HG02840 (cell line): ENCODE results near the gene PIPOX.
"Not testable (repeated sequence)": the region's sequence is repeated elsewhere in the genome, so short reads cannot be mapped to it uniquely, and the experiment has no call there.

ENCODE experiments used
- ATAC-seq: cut with Tn5 transposase; IDR thresholded peaks from one replicate; pipeline ENCODE4 v1.9.1; 2021; ENCODE audit warnings: mild to moderate bottlenecking, moderate library complexity, moderate number of reproducible peaks; ENCODE audit not compliant: unreplicated experiment, low FRiP score

The PIPOX gene

GRCh38 chr17:29071303-29071702, 28.4 kb downstream of the PIPOX start:
- ATAC-seq = no peak

DNA sequence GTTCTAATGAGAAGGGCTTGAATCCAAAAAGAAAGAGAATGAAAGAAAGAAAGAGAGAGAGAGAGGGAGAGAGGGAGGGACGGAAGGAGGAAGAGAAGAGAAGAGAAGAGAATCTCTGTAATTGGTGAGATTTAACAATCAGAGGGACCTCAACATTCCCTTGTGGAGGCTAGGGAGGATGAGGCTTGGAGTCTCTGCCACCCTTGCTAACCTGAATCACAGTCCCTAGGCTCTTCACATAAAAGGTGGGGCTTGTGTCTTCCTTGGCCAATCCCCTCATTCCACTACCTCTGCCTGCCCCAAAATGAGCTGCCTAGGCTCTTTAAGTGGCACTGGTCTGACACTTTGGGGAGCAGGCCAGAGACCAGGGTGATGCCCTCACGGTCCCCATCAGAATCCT, 30.1 kb downstream of the PIPOX start:
- ATAC-seq = no peak

DNA sequence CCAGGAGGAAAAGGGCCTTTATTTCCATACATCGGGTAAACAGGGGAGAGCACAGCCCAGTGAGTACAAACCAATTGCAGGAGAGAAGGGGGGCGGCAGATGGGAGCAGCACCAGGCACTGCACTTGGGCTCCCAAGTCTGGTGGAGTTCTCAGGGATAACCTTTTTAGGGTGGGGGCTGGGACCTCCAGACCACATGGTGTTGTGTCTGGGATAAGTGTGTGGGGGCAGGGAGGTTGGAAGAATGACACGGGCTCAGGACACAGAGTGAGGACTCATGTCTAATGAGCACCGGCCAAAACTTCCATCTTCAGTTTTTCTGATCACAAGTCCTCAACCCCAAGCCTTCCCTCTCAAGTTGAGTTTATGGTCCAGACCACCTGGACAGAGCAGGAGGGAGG, 30.6 kb downstream of the PIPOX start:
- no peak for ATAC-seq

DNA sequence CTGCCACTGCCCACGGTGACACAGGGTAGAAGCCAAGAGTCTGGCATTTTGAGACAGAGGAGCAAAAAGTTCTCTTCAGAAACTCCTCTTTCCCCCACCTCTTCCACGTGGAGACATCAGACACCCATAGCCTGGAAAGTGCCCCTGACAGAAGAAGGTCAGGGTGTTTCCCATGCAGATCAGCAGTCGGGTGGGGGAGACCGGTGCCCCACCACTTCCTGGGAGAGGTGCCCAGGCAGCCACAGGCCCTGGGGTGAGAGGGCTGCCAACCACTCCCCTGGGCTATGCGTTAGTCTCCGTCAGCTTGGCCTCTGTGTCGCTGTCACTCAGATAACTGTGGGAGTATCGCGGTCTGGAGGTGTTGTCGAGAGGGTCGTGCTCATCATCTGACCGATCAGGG, 31.5 kb downstream of the PIPOX start:
- ATAC-seq = no peak

DNA sequence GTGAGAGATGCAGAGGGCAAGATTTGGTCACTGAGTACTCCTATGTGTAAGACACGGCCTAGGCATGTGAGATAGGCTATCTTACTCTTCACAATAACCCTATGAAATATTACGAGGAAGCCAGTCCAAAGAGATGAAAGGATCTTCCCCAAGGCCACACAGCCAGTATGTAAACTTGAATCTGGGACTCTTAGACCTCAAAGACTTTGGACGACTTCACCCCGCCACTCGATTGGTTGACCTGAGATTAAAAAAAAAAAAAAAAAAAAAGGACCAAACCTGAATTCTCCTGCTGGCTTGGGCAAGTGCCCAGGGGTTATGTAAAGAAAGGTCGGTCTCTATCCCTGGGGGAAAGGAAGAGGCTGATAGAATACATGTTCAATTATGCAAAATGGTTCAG, 33.1 kb downstream of the PIPOX start:
- no peak for ATAC-seq

GRCh38 chr17:29076722-29077121, 33.8 kb downstream of the PIPOX start:
- no peak for ATAC-seq

DNA sequence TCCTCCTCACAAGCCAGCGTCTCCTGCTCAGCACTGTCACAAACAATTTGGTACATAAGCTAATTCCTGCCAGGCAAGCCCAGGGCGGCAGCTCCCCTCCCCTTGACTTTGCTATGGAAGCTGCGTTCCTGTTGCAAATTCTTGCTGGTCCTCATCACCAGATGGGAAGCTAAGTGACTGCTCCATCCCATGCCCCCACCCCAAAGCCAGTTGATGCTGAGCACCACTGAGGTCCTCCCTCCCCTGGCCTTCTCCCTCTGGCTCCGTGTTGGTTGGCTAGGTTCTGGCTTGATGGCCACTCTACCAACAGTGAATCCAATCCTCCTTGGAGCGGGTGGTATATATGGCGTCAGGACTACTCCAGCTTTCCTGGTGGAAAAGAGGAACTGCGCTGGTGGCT, 34.4 kb downstream of the PIPOX start:
- no peak for ATAC-seq

GRCh38 chr17:29078183-29079045, 35.5 kb downstream of the PIPOX start:
- no peak for ATAC-seq

GRCh38 chr17:29079433-29079832, 36.5 kb downstream of the PIPOX start:
- no peak for ATAC-seq

DNA sequence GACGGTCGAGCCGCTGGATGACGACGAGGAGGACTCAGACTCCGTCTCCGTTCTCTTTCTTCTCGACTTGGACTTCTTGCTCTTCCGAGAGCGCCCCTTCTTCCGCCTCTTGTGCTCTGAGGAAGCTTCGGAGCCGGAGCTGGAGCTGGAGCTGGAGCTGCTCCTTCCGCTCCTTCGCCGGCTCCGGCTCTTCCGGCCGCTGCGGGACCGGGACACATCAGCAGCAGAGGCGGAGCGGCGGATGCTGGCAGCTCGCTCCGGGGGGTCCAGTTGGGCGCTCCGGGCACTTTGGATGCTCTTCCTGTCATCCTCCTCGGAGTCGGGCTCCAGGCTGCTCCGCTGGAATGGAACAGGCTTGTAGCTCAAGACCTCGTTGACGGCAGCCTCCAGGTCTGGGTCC, 36.9 kb downstream of the PIPOX start:
- ATAC-seq = no peak

DNA sequence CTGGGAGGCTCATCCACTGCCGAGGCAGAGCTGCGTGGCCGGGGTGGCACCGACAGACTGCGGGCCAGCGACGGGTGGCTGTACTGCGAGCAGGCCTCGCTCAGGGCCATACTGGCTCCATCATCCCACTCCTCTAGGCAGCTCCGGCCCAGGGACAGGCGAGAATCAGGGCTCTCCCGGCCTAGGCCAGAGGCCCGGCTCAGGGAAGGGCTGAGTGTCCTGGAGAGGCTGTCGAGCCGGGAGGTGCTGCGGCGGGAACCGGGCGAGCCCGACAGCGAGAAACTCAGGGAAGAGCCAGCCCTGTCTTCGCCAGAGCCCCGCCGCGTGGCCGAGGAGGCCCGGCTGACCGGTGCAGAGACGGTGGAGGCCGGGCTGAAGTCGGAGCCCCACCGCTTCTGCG, 37.4 kb downstream of the PIPOX start:
- ATAC-seq = no peak

GRCh38 chr17:29080965-29081364, 38.0 kb downstream of the PIPOX start:
- ATAC-seq = no peak

- ATAC-seq = no peak
These were observed 41.7 kb downstream of the PIPOX start for GRCh38 chr17:29084541-29085146.

DNA sequence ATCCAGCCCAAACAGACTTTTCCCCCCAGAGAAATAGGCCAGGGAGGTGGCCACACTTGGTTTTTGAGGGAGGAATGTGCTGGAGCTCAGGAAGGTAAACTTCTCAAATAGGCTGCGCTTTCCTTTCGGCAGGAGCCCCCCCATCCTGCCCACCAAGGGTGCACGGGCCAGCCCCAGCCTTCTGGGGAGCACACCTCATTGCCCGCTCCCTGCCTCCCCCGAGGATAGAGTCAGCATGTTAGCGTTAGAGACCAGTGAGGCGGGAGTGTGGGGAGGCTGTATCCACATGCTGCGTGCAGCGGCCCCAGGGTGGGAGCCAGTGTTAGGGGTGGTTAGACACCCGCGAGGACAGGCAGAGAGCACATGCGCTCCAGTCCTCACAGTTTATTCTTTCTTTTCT, 42.3 kb downstream of the PIPOX start:
- no peak for ATAC-seq

DNA sequence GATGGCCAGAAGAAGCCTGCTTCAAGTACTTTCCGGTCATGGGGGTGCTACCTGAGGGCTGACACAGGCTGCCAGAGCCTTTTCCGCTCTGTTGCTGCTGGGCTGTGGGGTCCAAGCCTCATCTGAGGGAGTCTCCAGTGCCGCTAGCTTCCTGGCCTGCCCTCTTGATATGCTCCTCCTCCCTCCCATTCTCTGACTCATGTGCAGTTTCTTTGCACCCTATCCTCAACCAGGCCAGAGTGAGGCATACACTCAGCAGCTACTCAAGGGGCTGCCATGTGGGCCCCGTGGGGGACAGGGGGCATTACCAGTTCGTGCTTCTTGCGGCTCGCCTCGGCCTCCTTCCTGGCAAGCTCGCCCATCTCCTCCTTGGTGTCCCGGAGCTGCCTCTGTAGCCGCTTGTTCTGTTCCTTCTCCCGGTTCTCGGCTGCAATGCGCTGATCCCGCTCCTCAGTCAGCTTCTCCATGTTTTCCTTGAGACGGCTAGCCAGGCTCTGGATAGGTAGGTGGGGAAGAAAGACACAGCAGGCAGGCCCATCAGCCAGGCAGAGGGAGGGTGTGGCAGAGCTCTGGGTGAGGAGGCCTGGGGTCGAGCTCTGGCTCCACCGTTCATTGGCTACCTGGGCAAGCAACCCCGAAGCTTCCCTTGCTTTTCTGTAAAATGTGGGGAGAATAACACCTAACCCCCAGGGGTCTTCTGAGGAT, 43.8 kb downstream of the PIPOX start:
- no peak for ATAC-seq

DNA sequence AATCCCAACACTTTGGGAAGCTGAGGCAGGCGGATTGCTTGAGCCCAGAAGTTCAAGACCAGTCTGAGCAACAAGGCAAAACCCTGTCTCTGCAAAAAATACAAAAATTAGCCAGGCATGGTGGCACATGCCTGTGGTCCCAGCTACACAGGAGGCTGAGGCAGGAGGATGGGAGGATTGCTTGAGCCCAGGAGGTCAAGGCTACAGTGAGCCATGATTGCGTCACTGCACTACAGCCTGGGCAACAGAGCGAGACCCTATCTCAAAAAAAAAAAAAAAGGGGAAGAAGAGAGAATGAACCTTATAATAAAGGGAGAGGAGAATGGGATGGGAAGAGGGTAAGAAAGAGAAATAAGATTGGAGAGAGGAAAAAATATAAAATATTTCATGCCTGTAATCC, 45.8 kb downstream of the PIPOX start:
- not testable (repeated sequence) for ATAC-seq

- ATAC-seq = no peak
These were observed 46.7 kb downstream of the PIPOX start for GRCh38 chr17:29089601-29090044.

- ATAC-seq = no peak
These were observed 47.2 kb downstream of the PIPOX start for GRCh38 chr17:29090108-29090507.

DNA sequence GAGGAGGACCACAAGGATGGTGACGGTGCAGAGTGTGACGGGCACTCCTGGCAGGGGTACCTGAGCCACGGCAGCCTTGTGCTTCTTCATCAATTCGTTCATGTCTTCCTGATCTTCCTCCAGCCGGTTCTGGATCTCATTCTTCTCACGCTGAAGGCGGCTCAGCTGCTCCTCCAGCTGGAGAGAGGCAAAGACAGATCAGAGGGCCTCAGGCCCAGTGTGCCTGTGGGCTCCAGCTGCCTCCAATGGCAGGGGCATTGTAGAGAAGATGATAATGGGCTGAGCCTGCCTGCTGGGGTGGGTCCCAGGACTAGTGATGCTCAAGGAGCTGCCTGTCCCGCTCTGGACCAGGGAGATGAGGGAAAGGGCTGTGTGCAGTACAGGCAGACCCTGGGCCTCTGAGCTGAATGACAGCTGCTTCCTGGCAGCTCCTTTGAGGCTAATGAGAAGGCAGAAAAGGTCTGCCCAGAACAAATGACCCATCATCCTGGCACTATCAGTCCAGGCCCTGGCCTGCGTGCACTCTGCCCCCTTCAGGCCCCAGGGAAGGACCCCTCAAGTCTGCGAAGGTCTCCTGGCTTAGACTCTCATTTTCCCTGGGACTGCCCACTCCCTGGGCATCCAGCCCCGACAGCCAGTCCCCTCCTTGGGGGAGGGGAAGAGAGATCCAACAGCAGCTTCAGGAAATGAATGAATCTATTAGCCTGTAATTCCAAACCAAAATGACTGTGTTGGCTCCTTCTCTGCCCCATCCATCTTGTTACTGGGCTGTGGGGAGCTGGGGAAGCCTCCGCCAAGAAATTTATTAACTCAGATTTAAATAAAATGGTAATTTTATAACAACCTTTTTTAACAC, 48.0 kb downstream of the PIPOX start:
- ATAC-seq = no peak

DNA sequence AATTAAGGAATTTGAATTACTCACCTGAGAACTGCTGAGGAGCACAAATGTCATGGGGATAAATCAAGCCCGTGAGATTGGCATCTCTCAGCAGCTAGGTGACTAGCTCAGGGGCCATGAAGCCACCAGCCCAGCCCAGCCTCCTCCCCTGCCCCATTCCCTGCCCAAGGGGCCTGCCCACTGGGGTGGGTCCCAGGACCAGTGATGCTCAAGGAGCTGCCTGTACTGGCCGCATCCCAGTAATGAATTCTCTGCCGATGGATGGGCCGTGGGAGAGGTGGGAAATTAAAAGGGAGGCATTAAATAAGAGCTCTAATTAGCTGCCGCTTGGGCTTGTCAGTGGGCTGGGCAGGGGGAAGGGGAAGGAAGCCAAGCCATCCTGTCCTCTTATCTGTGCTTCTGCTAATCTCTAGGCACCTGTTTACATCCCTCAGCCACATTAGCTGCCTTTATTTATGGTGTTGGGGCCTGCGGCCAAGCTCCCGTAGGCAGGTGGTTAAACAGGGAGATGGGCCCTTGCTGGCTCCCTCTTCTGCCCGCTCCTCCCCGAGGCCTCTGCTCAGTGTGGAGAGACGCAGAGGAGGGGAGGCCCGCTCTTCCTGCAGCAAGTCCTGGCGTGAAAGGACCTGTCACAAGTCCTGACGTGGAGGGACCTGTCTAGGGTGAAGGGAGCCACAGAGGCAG, 48.8 kb downstream of the PIPOX start:
- ATAC-seq = no peak
